Prostate gland (tissue), 2 donors: ENCODE data around the gene ZP2.

ENCODE experiments used
- POLR2A ChIP-seq: fragments of 450-650 bp; IDR thresholded peaks from one replicate; pipeline ENCODE4 v1.6.1; 2016; ENCODE audit warnings: antibody characterized with exemption, mild to moderate bottlenecking
- POLR2AphosphoS5 ChIP-seq: sonication (generic); formaldehyde crosslinking; IDR thresholded peaks from one replicate; pipeline ENCODE4 v1.6.1; 2017; ENCODE audit warnings: antibody characterized with exemption
- TF ChIP-seq, protein P1 (sequence below), 4 experiments: fragments of 200-600 bp in 2 of 4; fragments of 450-650 bp in 2 of 4; sonication (generic) in 2 of 4; IDR thresholded peaks; 1 replicate in 3 of 4; 2 replicates in 1 of 4; pipeline ENCODE4 v1.5.1; 2016 to 2019; ENCODE audit warnings: antibody characterized with exemption in 4 of 4, mild to moderate bottlenecking in 2 of 4, moderate library complexity in 2 of 4

DNA sequence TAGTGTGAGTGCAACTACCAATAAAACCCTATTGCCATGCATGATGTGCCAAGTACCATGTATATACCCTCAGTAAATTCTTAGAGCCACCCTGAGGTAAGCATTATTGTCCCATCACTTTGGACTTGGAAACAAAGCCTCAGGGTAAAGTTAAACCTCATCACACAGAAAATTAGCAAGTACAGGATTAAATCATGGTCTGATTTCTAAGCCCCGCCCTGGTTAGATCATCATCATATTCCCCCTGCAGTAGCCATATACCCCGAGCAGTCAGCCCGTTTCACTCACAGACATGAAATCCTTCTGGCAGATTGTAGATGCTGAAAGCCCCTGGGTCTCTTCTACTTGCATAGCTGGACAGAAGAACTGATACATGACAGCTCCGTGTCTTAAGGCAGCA, 4.8 kb downstream of the ZP2 start:
- TF ChIP-seq, protein P1, sequence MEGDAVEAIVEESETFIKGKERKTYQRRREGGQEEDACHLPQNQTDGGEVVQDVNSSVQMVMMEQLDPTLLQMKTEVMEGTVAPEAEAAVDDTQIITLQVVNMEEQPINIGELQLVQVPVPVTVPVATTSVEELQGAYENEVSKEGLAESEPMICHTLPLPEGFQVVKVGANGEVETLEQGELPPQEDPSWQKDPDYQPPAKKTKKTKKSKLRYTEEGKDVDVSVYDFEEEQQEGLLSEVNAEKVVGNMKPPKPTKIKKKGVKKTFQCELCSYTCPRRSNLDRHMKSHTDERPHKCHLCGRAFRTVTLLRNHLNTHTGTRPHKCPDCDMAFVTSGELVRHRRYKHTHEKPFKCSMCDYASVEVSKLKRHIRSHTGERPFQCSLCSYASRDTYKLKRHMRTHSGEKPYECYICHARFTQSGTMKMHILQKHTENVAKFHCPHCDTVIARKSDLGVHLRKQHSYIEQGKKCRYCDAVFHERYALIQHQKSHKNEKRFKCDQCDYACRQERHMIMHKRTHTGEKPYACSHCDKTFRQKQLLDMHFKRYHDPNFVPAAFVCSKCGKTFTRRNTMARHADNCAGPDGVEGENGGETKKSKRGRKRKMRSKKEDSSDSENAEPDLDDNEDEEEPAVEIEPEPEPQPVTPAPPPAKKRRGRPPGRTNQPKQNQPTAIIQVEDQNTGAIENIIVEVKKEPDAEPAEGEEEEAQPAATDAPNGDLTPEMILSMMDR (IDR thresholded peaks at IDR 0.05) = no peak
- TF ChIP-seq POLR2A (no peak), POLR2AphosphoS5 (no peak)
